Osteocyte (in vitro differentiated cells): ENCODE measurements around the gene ABLIM2. TPM values are rescaled to one million over a fixed set of nuclear protein-coding genes. Genes with fewer than 3 reads are reported as not detected.

Experiments
- DNase-seq: peaks from one replicate; pipeline ENCODE4 v3.0.0; 2021; ENCODE audit warnings: mixed read lengths; ENCODE audit not compliant: unreplicated experiment; ENCODE audit errors: extremely low spot score
- H3K27ac Mint-ChIP-seq: one replicate; pipeline ENCODE4 v1.8.0; 2021; ENCODE audit warnings: mild to moderate bottlenecking, mixed read lengths; ENCODE audit not compliant: unreplicated experiment
- H3K27me3 Mint-ChIP-seq: one replicate; pipeline ENCODE4 v1.8.0; 2021; ENCODE audit warnings: mixed read lengths; ENCODE audit not compliant: unreplicated experiment
- H3K36me3 Mint-ChIP-seq: one replicate; pipeline ENCODE4 v1.8.0; 2021; ENCODE audit warnings: mixed read lengths; ENCODE audit not compliant: unreplicated experiment
- H3K4me1 Mint-ChIP-seq: one replicate; pipeline ENCODE4 v1.8.0; 2021; ENCODE audit warnings: mixed read lengths; ENCODE audit not compliant: unreplicated experiment
- H3K4me3 Mint-ChIP-seq: one replicate; pipeline ENCODE4 v1.8.0; 2021; ENCODE audit warnings: mild to moderate bottlenecking, moderate library complexity, mixed read lengths; ENCODE audit not compliant: unreplicated experiment
- H3K9me3 Mint-ChIP-seq: one replicate; pipeline ENCODE4 v1.8.0; 2021; ENCODE audit warnings: mixed read lengths; ENCODE audit not compliant: unreplicated experiment
- CTCF ChIP-seq: fragments of 200-600 bp; sonication (generic); IDR thresholded peaks from 2 replicates; pipeline ENCODE4 v1.5.0; 2021; ENCODE audit warnings: antibody characterized with exemption, mild to moderate bottlenecking, moderate library complexity
- total RNA-seq: library from RNA; stranded (reverse); gene quantifications from 2 replicates; pipeline ENCODE4 v1.2.1, GENCODE V29; 2021

The ABLIM2 gene
- total RNA-seq, 1 donor from 2014 or later, result 0.24 TPM

DNA sequence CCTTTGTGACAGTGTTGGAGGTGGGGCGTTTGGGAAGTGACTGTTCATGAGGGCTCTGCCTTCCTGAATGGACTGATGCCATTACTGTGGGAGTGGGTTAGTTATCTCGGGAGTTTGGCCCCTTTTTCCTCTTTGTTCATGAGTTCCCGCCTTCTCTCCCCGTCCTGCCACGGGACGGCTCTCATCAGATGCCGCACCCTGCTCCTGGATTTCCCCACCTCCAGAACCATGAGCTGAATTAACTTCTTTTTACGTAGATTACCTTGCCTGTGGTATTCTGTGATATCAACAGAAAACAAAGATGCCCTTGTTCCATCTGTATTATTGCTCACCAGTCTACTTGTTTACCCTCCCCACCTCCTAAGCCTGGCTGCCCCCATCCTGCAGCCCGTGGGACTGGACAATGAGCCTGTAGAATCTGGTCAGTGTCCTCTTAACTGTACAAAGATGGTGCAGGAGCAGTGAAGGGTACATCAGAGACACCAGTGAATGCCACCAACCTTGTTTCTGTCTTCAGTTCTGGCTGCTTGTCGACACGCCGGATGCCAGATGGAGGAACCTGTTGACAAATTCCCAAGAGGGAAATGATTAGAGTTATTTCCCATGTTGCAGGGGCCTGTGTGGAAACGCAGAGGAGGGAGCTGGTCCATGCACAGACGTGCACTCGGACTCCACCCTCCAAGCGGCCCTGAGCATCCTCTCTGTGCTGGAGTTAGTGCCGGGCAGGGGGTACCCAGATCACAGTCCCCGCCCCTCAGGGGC lies 104.7 kb downstream of the ABLIM2 start:
- peaks cover 4% of the 10 kb centered on the region for H3K9me3 Mint-ChIP-seq
- DNase-seq, result no peak
- peaks cover 26% of the 10 kb centered on the region for H3K27me3 Mint-ChIP-seq
- no peaks in the 10 kb centered on the region for H3K36me3 Mint-ChIP-seq
- H3K27ac Mint-ChIP-seq, result no peak overlapping the region
- no peak overlapping the region for H3K4me3 Mint-ChIP-seq
- peaks cover 6% of the 10 kb centered on the region for H3K4me1 Mint-ChIP-seq
- TF ChIP-seq CTCF, result no peak

- TF ChIP-seq CTCF, result no peak
- Mint-ChIP-seq H3K9me3 (peaks cover 4% of the 10 kb centered on the region), H3K4me1 (peaks cover 6% of the 10 kb centered on the region), H3K27me3 (peaks cover 27% of the 10 kb centered on the region), H3K27ac (no peak overlapping the region), H3K4me3 (no peak overlapping the region), H3K36me3 (no peaks in the 10 kb centered on the region)
- DNase-seq, result no peak
These were observed 106.4 kb downstream of the ABLIM2 start for GRCh38 chr4:8052160-8052691.

- Mint-ChIP-seq H3K4me3 (no peak overlapping the region), H3K4me1 (peaks cover 6% of the 10 kb centered on the region), H3K9me3 (peaks cover 4% of the 10 kb centered on the region), H3K27ac (no peak overlapping the region), H3K27me3 (peaks cover 27% of the 10 kb centered on the region), H3K36me3 (no peaks in the 10 kb centered on the region)
- TF ChIP-seq CTCF, result no peak
- DNase-seq, result no peak
These were observed 107.0 kb downstream of the ABLIM2 start for GRCh38 chr4:8051644-8052043.

- DNase-seq, result no peak
- H3K4me3 Mint-ChIP-seq, result no peak overlapping the region
- H3K27me3 Mint-ChIP-seq, result peaks cover 33% of the 10 kb centered on the region
- peaks cover 4% of the 10 kb centered on the region for H3K9me3 Mint-ChIP-seq
- peaks cover 6% of the 10 kb centered on the region for H3K4me1 Mint-ChIP-seq
- no peaks in the 10 kb centered on the region for H3K36me3 Mint-ChIP-seq
- H3K27ac Mint-ChIP-seq, result no peak overlapping the region
- no peak for TF ChIP-seq CTCF
These were observed 107.9 kb downstream of the ABLIM2 start for GRCh38 chr4:8050555-8051206.

DNA sequence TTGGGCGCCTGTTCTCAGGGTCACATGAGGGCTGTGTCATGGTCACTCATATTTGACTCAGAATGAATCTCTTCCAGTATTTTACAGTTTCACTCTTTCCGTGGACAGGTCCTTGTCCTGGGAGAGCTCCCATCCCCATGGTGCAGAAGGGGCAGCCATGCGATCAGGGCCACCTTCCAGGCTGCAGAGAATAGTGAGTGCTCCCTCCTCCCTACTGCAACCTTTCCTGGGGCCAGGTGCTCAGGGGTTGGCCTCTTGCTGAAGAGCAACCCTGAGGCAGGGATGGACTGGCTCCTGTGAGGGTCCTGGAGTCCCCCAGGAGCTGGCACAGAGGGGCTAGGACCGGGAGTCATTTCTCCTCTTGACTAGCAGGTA lies 108.4 kb downstream of the ABLIM2 start:
- peaks cover 6% of the 10 kb centered on the region for H3K4me1 Mint-ChIP-seq
- no peak overlapping the region for H3K4me3 Mint-ChIP-seq
- DNase-seq, result no peak
- no peak for TF ChIP-seq CTCF
- H3K36me3 Mint-ChIP-seq, result no peaks in the 10 kb centered on the region
- peaks cover 33% of the 10 kb centered on the region for H3K27me3 Mint-ChIP-seq
- H3K27ac Mint-ChIP-seq, result no peak overlapping the region
- H3K9me3 Mint-ChIP-seq, result peaks cover 4% of the 10 kb centered on the region
